ENCODE measurements around the gene FKBP1A.

DNA sequence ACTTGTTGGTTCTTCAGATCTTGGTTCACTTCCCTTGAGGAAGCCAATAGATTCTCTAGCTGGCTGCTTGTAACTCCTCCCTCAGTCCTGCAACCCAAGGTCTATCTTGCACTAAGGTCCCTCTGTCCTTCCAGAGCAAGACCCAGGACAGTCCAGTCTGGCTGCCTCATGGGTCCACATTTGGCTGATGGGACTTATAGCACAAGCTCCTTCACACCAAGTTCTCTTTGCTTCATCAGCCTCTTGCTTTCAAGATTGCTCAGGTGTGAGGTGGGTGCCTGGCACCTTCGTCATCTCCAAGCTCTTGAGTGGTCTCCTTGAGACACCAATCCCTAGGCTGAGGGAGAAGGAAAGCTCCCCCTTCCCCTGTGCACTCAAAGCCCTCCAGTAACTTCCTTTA is 45.5 kb upstream of the FKBP1A start:
- TF ChIP-seq POLR2AphosphoS5 (IDR thresholded peaks at IDR 0.05; ENCODE audit: low read depth, low read length) (no peak), POLR2A (IDR thresholded peaks at IDR 0.05; ENCODE audit: low read depth, low read length) (no peak), TAF1 (IDR thresholded peaks at IDR 0.05; ENCODE audit: low read depth, low read length) (no peak), SPI1 (IDR thresholded peaks at IDR 0.05; ENCODE audit: low read depth, low read length) (no peak)

Measured in GM12891 (cell line).